ENCODE data around the gene OSBPL9.
A peak's percentile ranks its signal among the peaks of the same experiment; 100 is the strongest.
"Not testable (repeated sequence)": the region's sequence is repeated elsewhere in the genome, so short reads cannot be mapped to it uniquely, and the experiment has no call there.

Gene OSBPL9

DNA sequence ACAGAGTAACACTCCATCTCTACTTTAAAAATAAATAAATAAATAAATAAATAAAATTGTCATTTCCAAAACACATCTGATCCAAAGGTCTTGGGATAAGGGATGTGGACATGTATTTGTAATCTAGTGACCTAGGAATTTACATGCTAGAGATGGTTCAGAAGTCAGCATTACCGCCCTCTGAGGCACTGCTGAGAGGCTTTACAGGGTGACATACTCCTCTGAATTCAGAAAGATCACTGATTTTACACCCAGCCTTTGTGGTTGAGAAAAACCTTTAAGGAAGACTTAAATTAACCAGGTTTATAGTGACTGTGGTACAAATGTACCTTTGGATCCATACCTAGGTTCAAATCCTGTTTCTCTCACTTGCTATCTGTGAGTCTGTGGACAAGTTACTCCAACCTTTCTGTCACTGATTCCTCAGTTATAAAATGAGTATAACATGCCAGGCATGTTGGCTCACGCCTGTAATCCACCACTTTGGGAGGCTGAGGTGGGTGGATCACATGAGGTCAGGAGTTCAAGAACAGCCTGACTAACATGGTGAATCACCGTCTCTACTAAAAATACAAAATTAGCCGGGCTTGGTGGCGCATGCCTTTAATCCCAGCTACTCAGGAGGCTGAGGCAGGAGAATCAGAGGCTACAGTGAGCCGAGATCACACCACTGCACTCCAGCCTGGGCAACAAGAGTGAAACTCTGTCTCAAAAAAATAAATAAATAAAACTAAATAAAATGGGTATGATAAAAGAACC, 20.1 kb downstream of the OSBPL9 start:
- DNase-seq (ENCODE audit: low spot score), result no peak

DNA sequence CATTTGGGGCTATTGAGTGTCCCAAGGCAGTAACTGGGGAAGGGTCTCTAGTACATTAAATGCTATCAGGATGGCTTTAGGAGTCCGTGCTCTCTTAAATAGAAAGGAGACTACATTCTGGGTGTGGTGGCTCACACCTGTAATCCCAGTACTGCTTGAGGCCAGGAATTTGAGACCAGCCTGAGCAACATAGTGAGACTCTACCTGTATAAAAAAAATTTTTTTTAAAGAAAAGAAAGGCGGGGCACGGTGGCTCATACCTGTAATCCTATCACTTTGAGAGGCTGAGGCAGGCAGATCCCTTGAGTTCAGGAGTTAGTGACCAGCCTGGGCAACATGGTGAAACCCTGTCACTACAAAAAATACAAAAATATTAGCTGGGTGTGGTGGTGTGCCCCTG, 21.5 kb downstream of the OSBPL9 start:
- DNase-seq (ENCODE audit: low spot score), result no peak

DNA sequence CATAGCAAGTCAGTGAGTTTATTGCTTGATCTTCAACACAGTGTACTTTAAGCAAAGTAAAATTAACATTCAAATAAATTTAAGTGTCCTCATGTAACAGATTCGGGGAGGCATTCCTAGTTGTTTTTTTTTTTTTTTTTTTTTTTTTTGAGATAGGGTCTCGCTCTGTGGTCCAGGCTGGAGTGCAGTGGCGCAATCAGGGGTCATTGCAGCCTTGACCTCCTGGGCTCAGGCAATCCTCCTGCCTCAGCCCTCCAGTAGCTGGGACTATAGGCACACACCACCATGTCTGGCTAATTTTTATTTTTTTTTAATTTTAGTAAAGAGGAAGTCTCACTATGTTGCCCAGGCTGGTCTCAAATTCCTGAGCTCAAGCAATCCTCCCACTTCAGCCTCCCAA, 22.8 kb downstream of the OSBPL9 start:
- DNase-seq (ENCODE audit: low spot score), result no peak

DNA sequence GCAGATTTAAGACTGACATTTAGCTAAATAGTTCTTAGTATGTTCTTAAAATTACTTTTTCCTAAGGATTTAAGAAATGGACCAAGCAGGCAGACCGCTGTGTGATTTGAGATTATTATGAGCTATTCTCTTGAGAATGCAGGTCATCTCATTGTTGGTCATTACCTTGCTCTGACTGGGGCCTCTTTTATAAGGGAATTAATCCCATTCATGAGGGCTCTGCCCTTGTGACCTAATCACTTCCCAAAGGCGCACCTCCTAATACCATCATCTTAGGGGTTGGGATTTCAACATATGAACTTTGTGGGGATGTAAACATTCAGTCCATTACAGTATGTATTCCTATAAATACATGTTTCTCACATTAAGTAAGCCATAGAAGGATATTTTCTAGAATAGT, 24.2 kb downstream of the OSBPL9 start:
- DNase-seq (ENCODE audit: low spot score), result no peak

DNA sequence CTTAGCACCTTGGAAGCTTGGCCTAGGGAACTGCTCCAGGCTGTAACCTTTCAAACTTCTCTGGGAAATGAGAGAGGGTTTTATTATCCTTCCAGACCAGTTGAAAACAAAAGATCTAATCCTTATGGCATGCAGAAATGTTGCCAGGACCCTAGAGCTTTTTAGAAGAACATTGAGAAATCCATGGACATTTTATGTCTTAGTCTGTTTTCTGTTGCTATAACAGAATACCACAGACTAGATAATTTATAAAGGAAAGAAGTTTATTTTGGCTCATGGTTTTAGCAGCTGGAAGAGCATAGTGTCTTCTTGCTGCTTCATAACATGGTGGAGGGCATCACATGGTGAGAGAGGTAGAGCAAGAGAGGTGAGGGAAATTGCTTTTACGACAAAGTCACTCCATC, 25.8 kb downstream of the OSBPL9 start:
- no peak for DNase-seq (ENCODE audit: low spot score)

DNA sequence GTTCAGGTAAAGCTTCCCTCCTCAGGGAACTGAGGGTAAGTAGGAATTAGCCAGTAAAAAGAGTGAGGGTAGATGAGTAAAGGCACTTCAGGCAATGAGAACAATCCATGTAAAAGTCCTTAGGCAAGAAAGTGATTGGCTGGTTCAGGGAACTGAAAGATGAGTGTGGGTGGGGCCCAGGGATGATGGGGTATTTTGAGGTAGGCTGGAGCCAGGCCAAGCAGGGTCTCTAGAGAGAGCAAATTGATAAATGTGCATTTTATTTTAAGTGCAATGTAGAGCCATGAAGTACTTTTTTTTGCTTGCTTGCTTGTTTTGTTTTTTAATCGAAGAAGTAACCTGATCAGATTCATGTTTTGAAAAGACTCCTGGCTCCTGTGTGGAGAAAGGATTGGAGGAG, 26.5 kb downstream of the OSBPL9 start:
- no peak for DNase-seq (ENCODE audit: low spot score)

DNA sequence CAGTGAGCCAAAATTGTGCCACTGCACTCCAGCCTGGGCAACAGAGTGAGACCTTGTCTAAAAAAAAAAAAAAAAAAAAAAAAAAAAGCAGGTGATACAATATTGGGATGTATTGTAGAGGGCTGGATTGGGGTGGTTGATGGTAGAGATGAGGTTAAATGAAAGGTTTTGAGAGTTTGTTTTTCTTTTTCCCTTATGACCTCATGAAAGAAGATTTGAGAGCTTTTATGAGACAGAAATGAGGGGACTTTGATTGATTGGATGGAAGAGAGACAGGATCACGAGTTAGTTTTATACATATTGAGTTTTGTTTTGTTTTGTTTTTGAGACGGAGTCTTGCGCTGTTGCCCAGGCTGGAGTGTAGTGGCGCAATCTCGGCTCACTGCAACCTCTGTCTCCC, 27.1 kb downstream of the OSBPL9 start:
- DNase-seq (ENCODE audit: low spot score), result no peak

DNA sequence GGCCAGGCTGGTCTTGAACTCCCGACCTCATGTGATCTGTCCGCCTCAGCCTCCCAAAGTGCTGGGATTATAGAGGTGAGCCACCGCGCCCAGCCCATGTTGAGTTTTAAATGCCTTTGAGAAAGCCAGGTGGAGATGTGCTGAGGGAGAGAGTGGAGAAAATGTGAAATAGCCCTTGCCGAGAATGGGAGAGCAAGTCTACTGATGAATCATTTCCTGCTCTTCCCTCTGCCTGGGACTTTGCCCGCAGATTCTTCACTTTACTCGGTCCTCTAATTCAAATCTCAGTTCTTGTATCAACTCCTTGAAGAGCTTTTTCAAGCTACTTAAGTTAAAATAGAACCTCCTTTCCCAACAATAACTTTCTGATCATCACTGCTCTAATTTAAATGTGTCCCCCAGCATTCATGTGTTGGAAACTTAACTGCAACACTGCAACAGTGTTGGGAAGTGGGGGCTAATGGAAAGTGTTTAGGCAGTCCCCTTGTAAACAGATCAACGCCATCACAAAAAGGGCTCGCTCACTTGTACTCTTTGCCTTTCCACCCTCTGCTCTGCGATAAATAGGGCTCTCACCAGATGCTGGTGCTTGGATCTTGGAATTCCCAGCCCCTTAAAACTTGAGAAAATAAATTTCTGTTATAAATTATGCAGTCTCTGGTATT, 27.8 kb downstream of the OSBPL9 start:
- no peak for DNase-seq (ENCODE audit: low spot score)

DNA sequence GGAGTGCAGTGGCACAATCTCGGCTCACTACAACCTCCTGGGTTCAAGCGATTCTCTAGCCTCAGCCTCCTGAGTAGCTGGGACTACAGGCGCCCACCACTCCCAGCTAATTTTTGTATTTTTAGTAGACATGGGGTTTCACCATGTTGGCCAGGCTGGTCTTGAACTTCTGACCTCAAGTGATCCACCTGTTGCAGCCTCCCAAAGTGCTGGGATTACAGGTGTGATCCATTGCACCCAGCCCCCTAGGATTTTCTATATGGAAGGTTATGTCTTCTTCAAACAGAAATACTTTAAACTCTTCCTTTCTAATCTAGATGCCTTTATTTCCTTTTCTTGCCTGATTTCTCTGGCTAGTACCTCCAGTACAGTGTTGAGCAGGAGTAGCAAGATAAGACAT, 29.7 kb downstream of the OSBPL9 start:
- not testable (repeated sequence) for DNase-seq (ENCODE audit: low spot score)

DNA sequence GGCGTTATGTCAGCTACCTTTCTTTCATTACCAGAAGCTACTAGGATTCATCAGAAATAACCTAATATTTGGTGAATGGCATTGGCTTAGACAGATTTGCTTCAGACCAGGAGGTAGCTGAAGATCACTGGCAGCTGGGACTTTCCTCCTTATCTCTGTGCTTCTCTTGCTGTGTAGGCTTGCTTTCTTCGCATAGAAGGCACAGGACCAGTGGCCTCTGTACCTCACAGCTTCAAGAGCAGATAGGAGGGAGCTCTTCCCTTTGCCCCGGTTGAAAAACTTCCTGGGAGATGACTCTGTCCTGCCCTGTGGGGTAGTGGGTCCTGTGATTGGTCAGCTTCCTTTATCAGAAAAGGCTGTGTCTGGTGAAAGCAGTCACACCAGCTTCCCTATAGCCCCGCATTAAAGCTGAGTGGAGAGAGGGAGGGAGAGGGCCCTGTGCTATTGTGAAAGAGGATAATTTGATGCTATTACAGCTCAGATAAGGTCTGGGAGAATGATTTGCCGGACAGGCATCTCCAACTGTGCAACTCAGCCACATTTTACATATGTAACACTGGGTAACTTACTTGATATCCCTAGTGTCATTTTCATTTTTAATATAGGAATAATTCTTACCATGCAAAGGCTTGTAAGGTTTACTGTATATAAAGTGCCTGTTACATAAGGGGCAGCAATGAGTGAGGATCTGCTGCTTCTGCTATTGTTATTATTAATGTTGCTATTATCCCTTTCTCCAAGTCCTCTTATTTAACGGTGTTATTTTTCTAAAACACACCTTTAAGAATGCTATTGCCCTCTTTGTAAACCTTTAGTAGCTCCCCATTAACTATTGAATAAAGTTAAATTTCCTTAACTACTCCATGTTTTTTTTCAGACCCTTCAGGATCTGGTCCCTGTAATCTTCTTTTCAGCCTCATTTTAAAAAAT, 31.6 kb downstream of the OSBPL9 start:
- DNase-seq (ENCODE audit: low spot score), result peak; percentile 20

DNA sequence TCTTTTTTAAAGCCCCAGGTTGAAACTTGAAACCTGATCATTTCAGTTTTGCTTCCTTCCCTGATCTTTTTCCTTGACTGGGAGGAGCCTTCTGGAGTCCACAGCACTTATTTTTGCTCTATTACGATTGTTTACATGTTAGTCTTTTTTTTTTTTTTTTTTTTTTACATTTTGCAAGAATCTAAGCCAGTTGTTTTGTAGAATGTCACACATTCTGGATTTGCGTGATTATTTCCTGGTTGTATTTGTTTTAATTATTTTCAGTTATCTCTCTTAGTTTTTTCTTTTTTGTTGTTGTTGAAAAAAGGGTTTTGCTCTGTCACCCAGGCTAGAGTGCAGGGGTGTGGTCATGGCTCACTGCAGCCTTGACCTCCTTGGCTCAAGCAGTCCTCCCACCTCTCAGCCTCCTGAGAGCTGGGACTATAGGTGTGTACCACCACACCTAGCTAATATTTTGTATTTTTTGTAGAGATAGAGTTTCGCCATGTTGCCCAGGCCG, 32.8 kb downstream of the OSBPL9 start:
- DNase-seq (ENCODE audit: low spot score), result no peak

DNA sequence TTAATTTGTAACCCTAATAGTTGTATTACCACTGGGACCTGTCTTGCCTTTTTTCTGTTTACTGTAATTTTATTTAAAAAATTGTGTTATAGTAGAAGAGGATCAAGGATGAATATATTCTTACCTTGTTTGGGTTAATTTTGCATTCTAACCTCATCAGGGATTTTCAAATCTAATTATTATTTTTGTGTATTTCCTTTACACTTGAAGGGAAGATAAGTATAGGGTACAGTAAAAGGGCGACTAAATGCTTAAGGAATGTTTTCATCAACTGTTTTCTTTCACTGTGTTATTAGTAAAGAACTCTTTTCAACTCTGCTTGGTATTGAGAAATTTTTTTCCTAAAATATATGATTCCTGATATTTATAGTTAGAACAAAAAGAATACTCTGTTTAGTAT, 33.3 kb downstream of the OSBPL9 start:
- no peak for DNase-seq (ENCODE audit: low spot score)

DNA sequence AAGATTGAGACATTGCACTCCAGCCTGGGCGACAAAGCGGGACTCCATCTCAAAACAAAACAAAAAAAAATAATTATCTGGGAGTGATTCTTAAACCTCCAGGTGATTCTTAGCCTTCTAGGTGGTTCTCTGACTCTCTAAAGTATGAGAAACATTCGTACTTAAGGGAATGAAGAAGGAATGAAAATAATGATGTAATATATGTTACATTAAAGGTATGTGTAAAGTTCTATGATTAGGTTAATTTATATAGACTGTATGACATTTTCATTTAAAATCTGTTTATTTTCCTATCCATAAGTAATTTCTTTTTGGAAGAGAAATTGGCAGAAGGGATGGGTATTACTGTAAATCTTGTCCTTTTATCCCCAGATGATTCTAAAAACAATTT, 34.7 kb downstream of the OSBPL9 start:
- DNase-seq (ENCODE audit: low spot score), result no peak

DNA sequence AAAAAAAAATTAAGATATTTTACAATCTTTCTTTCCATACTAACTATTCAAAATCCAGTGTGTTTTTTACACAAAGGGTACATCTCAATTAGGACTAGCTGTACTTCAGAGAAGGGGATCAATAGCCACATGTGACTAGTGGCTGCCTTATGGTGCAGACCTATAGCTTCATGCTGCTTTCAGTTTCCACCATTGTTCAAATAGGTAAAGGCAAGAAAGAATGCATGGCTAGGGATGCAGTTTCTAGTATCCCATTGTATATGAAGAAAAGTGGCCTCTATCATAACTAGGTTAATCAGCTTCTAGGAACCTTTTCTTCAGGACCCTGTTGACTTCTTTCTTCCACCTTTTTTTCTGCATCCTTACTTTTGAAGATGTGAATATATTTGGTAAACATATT, 35.7 kb downstream of the OSBPL9 start:
- no peak for DNase-seq (ENCODE audit: low spot score)

DNA sequence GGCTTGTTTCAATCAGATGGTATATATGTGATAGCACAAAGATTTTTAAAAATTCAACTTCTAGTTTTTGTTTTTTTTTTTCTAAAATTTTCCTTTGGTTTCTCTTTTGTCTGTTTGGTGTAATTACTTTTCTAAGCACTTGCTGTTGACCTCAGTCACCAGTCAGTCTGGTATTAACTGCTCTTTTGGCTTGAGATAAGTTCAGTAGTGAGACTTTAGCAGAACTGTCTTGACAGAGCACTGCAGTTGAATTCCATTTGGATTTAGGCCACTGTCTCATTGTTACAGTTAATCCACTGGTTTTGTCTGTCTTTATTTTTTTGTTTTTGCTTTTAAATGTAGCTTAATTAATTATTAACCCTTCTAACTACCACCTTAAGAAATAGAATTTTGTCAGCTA, 36.2 kb downstream of the OSBPL9 start:
- DNase-seq (ENCODE audit: low spot score), result no peak

DNA sequence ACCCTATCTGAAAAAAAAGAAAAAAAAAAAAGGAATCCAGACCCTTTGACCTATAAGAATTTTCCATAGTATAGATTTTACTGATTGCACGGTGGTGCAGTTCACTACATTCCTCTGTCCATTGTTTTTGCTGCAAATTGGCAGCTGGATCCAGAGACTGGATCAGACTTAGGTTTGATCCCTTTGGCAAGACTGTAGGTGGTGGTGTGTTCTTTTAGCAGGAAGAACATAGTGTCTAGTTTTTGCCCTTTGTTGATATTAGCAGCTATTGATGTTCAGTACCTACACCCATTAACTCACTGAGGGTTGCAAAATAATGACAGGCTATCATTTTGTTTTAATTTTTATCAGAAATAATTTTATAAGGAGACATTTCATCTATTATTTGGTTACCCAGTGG, 37.1 kb downstream of the OSBPL9 start:
- DNase-seq (ENCODE audit: low spot score), result no peak

DNA sequence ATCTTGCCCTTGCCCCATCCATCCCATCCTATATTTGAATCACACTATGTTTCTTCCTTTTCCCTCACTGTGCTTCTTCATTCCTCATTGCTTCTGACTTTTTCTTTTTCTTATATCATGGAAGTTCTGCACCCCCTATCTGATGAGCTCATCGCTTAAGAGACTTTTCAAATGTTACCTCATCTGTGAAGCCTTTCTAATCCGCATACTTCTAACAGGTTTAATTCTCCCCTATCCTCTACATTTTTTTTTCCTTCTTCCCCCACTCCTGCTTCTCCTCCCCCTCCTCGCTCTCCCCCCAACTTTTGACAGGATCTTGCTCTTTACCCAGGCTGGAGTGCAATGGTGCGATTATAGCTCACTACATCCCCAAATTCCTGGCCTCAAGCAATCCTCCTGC, 39.5 kb downstream of the OSBPL9 start:
- no peak for DNase-seq (ENCODE audit: low spot score)

DNA sequence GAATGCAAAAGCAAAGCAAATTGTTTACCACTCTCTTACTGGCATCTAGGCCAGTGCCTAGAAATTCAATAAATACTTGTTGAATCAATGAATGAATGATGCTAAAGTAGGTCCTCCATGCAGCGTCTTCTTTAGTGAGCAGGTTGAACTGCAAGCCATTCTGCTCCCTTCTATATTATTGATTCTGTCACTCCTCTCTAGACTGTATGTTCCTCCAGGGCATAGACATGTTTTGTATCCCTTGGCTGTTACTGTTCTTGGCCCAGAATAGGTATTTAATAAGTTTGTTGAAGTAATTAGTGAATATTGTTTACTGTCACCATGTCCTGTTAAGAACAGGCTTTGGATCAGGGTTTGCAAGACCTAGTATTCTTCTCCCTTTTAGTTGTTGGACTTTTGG, 43.7 kb downstream of the OSBPL9 start:
- no peak for DNase-seq (ENCODE audit: low spot score)

DNA sequence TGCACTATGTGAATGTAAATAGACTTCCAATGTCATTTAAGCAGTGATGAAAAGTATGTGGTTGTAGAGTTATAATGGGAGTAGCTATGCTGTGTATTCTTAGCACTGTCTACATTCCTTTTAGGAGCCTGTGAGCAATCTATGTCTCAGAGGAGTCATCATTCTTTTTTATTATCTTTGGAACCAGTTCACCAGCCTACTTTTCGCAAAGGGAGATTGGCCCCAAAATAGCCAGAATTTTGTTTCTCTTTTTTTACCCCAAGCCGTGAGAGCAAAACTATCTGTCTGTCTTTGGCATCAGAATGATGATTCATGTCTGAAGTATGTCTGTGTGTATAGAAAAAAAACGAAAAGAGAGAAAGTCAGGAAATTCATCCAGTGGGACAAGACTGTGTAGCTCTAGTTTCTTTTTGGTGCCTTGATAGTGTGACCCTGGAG, 44.2 kb downstream of the OSBPL9 start:
- DNase-seq (ENCODE audit: low spot score), result no peak

DNA sequence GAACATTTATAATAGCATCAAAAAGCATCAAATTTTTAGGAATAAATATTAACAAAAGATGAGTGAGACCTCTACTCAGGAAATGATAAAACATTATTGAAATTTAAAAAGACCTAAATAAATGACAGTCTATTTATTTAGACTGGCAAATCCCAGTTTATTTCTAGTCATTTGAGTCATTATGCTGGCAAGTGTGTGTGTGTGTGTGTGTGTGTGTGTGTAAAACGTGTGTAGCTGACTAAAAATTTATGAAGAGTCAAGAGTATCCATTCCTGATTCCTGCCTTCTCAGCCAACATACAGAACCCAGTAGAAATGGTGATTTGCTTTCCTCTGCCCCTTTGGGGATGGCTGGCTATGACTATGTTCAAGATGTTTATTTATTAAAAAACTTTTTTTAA, 46.2 kb downstream of the OSBPL9 start:
- DNase-seq (ENCODE audit: low spot score), result no peak

DNA sequence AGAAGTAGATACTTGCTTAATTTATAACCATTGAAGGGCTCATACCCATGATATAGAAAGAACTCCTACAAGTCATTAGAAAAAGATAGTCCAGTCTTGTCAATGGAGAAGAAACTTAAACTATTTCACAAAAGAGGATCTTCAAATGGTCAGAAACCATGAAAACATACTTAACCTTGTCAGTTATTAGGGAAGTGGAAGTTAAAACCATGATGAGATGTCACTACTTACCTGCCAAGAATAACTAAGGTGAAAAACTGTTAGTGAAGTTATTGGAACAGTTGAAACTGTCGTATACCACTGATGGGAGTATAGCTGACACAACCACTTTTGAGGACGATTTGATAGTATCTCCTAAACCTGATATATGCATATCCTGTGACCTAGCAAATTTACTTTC, 46.8 kb downstream of the OSBPL9 start:
- no peak for DNase-seq (ENCODE audit: low spot score)

DNA sequence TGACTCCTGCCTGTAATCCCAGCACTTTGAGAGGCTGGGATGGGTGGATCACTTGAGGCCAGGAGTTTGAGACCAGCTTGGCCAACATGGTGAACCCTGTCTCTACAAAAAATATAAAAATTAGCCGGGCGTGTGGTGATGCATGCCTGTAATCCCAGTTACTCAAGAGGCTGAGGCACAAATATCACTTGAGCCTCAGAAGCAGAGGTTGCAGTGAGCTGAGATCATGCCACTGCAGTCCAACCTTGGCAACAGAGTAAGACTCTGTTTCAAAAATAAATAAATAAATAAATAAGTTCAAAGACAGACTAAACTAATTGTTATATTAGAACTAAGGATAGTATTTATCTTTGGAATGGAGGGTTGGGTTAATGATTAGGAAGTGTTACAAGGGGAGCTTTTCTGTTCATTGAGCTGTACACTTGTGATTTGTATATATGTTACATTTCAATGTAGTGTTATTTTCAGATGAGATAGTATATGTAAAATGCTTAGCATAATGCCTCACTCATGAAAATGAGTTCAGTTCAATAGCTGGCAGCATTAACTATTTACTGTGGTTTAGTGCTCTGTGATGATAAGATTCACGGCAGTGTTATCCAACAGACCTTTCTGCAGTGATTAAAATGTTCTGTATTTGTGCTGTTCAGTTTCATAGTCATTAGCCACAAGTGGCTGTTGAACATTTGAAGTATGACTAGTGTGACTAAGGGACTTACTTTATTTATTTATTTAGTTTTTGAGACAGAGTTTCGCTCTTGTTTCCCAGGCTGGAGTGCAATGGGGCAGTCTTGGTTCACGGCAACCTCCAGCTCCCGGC, 47.7 kb downstream of the OSBPL9 start:
- no peak for DNase-seq (ENCODE audit: low spot score)
